ENCODE measurements around the gene ACHE.

The ACHE gene

GRCh38 chr7:100887516-100888290 is 8.0 kb downstream of the ACHE start:
- TF ChIP-seq ZNF565 (CRISPR knock-in tag; conservative IDR thresholded peaks at IDR 0.05; ENCODE audit: low read depth) (no peak), ZC3H10 (CRISPR knock-in tag; IDR thresholded peaks at IDR 0.05) (no peak), ESRRG (CRISPR knock-in tag; IDR thresholded peaks at IDR 0.05) (no peak), PPARA (CRISPR knock-in tag; IDR thresholded peaks at IDR 0.05; ENCODE audit: borderline replicate concordance) (no peak), RARB (CRISPR knock-in tag; IDR thresholded peaks at IDR 0.05) (no peak), ISL1 (CRISPR knock-in tag; IDR thresholded peaks at IDR 0.05) (no peak), POU6F1 (CRISPR knock-in tag; IDR thresholded peaks at IDR 0.05; ENCODE audit: borderline replicate concordance, low read depth) (no peak), CSDC2 (CRISPR knock-in tag; IDR thresholded peaks at IDR 0.05) (no peak), ZFP30 (CRISPR knock-in tag; IDR thresholded peaks at IDR 0.05) (no peak), CSRNP3 (CRISPR knock-in tag; IDR thresholded peaks at IDR 0.05) (no peak), ARNTL (CRISPR knock-in tag; IDR thresholded peaks at IDR 0.05; ENCODE audit: borderline replicate concordance, low read depth) (no peak), SNAI2 (CRISPR knock-in tag; IDR thresholded peaks at IDR 0.05) (no peak), ZFP3 (CRISPR knock-in tag; IDR thresholded peaks at IDR 0.05) (no peak), TCF4 (CRISPR knock-in tag; IDR thresholded peaks at IDR 0.05; ENCODE audit: borderline replicate concordance) (no peak)
- ATAC-seq: no peak

- no peak for ATAC-seq
- no peak for TF ChIP-seq CSRNP3 (CRISPR knock-in tag; IDR thresholded peaks at IDR 0.05)
- TF ChIP-seq ZNF8 (CRISPR knock-in tag; IDR thresholded peaks at IDR 0.05): no peak
- TF ChIP-seq CREB5 (CRISPR knock-in tag; IDR thresholded peaks at IDR 0.05; ENCODE audit: low read depth): no peak
- TF ChIP-seq ARNTL (CRISPR knock-in tag; IDR thresholded peaks at IDR 0.05; ENCODE audit: borderline replicate concordance, low read depth): no peak
- TF ChIP-seq OSR1 (CRISPR knock-in tag; IDR thresholded peaks at IDR 0.05): no peak
- TF ChIP-seq ZNF70 (CRISPR knock-in tag; IDR thresholded peaks at IDR 0.05): no peak
- no peak for TF ChIP-seq ZFP30 (CRISPR knock-in tag; IDR thresholded peaks at IDR 0.05)
- no peak for TF ChIP-seq TSHZ2 (CRISPR knock-in tag; IDR thresholded peaks at IDR 0.05)
- TF ChIP-seq POU6F1 (CRISPR knock-in tag; IDR thresholded peaks at IDR 0.05; ENCODE audit: borderline replicate concordance, low read depth): no peak
- no peak for TF ChIP-seq GLIS3 (CRISPR knock-in tag; IDR thresholded peaks at IDR 0.05)
- no peak for TF ChIP-seq SNAI2 (CRISPR knock-in tag; IDR thresholded peaks at IDR 0.05)
- TF ChIP-seq CSDC2 (CRISPR knock-in tag; IDR thresholded peaks at IDR 0.05): no peak
- no peak for TF ChIP-seq TCF4 (CRISPR knock-in tag; IDR thresholded peaks at IDR 0.05; ENCODE audit: borderline replicate concordance)
- TF ChIP-seq ZC3H10 (CRISPR knock-in tag; IDR thresholded peaks at IDR 0.05): no peak
Observed at GRCh38 chr7:100886936-100887515, 8.7 kb downstream of the ACHE start.

All from SK-N-SH treated with all-trans-retinoic acid at 6 μM for 48 hours (cell line).